Measurements from ENCODE around the gene DAGLA.

The DAGLA gene

DNA sequence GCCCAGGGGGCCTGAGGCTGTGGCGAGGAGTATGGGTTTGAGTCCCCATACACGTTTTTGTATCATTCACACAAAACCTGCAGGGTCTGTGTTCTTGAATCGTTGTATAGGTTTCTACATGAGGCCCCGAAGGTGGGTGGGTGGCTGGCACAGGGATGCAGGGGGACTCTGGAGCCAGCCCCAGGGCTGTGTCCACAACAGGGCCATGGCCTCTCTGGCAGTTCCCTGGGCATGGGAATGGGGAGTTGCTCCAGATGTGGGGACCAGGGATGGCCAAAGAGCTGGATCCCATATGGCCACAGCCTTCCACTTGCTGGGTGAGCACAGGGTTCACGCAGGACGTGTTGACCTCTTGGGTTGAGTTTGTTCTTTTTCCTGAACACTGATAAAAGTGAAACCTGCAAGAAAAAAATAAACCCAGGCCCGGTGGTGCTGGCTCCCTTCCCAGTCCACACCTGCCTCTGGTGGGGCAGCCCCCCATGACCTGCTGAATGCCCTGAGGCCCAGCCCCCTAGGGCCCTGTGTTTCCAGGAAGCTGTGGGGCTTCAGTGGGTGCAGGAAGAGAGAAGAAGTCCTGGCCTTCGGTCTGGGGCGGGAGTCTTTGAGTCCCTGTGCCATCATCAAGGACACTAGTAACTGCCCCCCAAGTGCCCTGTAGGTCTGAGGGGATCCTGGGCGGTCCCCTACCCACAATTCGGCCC is 88.3 kb downstream of the DAGLA start:
- no peak for FAIRE-seq

DNA sequence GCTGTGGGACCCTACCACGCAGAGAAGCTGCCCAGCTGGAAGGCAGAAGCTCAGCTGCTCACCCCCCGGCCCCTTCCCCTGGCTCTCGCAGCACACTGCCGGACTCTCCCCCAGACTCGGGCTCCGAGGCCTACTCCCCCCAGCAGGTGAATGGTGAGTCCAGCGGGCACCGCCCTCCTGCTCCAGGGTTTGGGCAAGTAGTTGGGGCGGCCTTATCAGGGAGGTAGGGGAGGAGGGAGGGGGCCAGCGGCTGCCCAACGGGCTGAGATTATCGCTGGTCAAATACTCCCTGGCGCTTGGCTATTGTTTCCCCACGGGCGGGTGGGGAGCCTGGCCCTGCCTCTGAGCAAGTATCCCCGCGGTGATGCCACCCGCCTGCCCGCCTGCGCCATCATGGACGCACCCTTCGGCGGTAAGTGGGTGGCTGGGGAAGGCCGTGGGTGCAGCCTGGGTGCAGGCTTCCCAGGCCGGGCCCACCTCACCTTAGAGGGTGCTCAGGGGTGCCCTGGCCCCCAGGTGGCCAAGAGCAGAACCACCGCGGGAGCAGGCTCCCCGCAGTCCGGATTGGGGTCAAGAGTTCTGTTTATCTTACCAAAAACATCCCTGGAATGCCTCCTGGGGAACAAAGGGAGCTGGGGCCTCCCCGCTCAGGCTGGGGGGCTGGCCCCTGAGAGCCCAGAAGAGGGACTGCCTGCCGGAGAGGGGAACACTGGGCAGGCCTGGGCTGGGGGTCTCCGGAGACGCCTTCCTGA is 89.2 kb downstream of the DAGLA start:
- no peak for FAIRE-seq

DNA sequence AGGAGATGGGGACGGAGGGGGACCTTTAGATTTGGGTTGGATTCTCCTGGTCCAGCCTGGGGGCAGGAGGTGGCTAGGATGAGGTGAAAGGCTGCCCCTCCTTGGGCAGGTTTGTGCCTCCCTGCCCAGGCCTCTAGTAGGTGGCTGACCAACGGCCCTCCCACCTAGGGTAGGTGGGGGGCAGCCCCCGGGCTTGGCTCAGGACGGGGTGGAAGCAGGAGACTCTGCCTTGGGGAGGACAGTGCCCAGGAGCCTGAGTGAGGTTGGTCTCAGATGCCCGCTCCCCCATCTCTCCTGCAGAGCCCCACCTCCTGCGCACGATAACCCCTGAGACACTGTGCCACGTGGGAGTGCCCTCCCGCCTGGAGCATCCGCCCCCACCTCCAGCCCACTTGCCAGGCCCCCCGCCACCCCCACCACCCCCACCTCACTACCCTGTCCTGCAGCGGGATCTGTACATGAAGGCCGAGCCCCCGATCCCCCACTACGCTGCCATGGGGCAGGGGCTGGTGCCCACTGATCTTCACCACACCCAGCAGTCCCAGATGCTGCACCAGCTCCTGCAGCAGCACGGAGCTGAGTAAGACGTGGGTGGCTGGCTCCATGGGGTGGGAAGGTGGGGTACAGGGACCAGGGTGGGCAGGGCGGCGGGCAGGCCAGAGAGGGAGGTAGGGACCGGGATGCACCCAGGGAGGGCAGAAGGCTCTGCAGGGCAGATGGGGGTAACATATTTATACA is 89.9 kb downstream of the DAGLA start:
- FAIRE-seq = no peak

DNA sequence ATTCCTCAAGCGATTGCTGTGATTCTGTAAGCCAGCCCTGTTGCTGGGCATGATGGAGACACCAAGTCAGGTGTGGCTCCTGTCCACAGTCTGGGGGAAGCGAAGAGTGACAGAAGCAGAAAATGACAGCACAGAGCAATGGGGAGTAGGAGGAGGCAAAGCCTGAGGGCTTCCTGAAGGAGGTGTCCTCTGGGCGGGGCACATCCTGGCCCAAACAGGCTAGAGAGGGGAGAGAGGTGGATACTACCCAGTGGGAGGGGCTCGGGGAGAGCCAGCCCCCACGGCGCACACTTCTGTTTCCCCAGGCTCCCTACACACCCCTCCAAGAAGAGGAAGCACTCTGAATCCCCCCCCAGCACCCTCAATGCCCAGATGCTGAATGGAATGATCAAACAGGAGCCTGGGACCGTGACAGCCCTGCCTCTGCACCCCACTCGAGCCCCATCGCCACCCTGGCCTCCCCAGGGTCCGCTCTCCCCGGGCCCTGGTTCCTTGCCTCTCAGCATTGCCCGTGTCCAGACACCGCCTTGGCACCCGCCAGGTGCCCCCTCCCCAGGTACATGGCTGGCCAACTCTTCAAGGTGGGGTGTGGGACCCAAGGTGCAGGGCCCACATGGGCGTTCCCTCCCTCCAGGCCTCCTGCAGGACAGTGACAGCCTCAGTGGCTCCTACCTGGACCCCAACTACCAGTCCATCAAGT is 91.2 kb downstream of the DAGLA start:
- no peak for FAIRE-seq

DNA sequence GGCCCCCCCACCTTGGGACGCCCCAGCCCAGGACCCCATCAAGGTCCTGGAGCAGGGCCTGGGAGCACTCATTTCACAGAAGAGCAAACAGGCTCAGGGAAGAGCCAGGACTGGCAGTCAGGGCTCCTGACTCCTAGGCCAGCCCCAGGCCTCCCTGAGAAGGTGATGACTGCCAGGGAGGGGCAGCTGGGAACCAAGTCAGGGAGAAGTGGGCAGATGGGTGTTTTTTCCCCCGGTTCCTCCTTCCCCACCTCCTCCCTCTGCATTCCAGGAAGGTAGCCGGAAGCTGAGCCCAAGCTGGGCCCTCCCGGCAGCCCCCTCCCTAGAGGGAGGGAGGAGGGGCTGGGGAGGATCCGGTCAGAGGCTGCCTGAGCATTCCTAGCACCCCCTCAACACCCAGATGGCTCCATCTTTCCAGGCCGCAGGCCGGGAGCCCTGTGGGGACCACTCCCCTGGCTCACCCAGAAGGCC is 91.8 kb downstream of the DAGLA start:
- no peak for FAIRE-seq

DNA sequence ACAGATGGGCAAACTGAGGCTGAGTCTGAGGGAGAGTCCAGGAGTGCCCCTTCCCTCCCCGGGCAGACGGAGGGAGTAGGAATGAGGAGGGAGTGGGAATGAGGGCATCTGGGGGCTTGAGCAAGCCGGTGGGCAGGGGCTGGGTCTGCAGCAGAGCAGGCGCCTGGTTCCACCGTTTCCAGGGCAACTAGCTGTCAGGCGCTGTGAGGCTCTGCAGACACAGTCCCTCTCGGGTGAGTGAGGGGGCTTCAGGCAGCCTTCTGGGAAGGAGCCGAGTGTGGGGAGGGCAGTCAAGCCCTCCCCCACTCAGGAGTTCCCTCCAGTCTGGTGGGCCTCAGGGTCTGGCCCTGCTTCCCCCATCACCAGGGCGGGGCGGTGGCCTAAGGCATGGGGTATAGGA is 93.2 kb downstream of the DAGLA start:
- no peak for FAIRE-seq

DNA sequence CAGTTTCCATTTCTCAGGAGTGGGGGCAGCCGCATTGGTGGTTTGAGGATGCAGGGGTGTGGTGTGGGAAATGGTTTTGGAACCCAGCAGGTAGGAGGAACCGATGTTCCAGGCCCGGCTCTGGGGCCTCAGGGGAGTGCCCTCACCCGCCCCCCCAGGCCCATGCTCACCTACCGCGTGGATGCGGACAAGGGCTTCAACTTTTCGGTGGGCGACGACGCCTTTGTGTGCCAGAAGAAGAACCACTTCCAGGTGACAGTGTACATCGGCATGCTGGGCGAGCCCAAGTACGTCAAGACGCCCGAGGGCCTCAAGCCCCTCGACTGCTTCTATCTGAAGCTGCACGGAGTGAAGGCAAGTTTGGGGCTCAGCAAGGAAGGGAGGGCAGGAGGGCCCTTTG is 93.6 kb downstream of the DAGLA start:
- no peak for FAIRE-seq

DNA sequence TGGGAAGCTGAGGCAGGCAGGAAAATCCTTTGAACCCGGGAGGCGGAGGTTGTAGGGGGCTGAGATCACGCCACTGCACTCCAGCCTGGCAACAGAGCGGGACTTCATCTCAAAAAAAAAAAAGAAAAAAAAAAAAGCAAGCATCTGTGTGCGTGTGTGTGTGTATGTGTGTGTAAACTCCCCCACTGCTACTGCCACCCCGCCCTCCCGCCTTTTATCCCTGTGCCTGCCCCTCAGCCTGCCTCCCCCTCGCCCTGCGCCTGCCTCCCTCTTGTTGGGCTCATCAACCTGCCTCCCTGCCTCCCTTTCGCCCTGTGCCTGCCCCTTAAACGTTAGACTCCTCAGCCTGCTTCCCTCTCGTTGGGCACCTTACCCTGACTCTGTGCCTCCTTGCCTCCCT is 94.2 kb downstream of the DAGLA start:
- no peak for FAIRE-seq

DNA sequence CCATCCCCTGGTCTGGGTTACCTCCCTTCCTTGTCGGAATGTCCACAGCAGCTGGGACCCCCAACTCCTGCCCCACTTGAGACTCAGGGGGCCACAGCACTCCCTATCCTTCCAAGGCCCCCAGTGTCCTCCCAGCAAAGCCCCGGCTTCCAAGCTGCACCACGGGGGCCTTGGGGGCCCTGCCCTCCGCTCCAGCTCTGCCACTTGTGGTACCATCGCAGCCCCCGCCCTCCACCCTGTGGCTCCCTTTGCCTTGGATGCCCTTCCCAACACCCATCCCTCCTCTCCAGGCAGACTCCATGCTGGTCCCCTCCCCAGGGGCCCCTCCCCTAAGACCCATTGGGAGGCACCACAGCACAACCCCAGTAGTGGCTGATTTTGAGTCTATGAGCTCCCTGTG is 94.9 kb downstream of the DAGLA start:
- FAIRE-seq = no peak

DNA sequence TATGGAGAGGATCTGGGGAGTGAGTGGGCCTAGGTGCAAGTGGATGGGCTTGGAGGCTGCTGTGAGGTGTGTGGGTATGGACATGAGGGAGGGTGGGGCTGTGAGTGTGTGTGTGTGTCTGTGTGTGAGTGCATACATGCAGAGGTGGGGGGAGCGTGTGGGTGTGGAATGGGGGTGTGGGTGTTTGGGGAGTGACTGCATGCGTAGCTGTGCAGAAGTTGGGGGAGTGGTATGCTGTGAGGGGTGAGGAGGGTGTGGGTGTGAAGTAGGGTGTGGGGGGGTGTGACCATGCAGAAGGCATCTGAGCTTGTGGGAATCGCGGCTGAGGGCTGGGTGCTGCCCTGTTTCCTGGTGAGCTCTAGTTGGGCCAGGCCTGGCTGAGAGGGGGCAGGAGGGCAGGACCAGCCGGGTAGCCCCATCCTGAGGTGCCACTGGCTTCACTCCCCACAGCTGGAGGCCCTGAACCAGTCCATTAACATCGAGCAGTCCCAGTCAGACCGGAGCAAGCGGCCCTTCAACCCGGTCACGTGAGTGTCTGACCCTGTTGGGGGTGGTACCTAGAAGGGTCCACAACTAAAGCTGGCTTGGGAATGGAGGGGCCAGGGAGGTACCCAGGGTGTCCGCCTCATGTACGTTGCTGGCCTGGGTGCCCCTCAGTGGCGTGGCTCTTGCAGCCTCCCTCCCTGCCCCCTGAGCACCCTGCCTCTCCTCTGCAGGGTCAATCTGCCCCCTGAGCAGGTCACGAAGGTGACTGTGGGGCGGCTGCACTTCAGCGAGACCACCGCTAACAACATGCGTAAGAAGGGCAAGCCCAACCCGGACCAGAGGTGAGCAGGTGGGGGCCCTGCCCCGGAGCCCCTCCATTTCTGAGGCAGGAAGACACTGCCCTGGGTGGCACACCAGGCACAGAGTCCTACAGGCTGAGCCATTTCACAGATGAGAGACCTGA is 95.7 kb downstream of the DAGLA start:
- no peak for FAIRE-seq

DNA sequence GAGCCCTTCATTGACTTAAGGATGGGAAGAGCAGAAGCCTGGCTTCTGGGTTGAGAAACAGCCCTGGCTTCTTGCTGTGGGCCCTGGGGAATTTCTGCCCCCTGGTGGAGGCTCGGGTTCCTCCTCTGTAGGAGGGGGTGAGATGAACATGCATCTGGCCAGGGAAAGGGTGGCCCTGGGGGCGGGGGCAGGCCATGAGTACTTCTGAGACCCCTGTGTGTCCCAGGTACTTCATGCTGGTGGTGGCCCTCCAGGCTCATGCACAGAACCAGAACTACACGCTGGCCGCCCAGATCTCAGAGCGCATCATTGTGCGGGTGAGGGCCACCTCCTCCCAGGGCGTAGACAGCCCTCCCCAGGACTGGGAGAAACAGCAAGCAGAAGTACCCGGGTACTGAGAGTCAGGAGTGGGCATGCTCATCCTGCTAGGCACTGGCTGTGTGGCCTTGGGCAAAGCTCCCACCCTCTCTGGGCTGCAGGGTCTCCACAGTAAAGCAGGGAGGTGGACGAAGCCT is 96.4 kb downstream of the DAGLA start:
- peak; percentile 15 for FAIRE-seq

DNA sequence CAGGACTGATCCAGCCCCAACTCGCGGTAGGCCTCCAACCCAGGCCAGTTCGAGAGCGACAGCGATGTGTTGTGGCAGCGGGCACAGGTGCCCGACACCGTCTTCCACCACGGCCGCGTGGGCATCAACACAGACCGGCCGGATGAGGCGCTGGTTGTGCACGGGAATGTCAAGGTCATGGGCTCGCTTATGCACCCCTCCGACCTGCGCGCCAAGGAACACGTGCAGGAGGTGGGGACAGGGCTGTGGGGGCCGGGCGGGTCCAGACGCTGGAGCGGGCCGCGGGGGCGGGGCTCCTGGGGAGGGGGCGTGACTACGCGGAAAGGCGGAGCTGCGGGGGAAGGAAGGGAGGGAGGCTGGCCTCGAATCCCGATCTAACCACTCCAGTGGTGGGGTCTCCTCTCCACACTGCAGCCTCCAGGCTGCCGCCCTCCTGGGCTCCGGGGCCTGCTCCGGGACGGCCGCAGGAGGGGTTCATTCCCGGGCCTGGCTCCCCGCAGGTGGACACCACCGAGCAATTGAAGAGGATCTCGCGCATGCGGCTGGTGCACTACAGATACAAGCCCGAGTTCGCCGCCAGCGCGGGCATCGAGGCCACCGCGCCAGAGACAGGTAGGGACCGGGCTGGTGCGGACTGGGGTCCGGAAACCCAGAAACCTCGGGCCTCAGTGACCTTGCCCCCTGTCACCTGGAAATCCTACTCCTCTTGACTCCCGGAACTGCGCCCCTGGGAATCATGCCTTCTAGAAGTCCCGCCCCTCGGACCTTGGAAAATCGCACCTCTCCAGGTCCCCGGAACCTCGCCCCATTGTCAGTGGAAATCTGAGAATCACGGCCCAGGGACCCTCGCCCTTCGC is 97.3 kb downstream of the DAGLA start:
- FAIRE-seq = no peak

DNA sequence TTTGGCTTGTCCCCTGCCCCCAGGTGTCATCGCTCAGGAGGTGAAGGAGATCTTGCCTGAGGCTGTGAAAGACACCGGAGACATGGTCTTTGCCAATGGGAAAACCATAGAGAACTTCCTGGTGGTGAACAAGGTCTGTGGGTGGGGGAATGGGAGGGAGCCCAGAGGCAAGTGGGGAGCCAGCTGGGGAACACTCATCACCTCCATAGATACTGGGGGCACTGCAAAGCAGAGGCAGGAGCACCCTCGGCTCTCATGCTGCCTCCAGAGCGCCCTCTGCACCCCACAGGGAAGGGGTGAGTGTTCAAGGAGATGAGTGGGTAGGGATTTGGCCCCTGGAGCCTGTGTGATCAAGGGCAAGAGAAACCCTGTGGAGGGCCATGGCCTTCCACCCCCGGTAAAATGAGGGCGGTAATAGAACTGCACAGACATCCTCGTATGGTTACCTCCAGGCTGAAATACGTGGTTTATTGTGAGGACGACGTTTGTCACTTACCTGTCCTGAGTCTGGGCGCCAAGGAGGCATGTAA is 98.2 kb downstream of the DAGLA start:
- FAIRE-seq = no peak

DNA sequence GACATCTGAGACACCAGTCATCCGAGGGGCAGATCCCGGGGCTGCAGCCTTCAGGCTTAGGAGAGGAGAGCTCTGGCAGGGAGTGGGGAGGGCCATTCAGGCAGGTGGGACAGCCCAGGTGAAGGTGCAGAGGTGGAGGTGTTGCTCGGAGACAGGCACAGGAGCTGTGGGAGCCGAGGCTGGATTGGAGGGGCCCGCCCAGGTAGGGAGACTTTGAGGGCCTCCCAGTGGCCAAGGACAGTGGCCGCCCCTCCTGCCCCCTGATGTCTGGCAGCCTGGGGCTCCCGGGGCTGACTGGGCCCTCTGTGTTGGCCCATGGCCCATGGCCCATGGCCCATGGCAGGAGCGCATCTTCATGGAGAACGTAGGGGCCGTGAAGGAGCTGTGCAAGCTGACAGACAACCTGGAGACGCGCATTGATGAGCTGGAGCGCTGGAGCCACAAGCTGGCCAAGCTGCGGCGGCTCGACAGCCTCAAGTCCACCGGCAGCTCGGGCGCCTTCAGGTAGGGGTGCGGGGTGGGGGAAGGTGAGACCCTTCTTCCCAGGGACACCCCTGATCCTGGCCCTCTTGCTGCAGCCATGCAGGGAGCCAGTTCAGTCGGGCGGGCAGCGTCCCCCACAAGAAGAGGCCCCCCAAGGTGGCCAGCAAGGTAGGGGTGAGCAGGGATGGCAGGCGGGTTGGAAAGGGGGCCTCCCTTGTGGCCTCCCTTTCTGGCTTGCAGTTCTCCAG is 98.9 kb downstream of the DAGLA start:
- no peak for FAIRE-seq

DNA sequence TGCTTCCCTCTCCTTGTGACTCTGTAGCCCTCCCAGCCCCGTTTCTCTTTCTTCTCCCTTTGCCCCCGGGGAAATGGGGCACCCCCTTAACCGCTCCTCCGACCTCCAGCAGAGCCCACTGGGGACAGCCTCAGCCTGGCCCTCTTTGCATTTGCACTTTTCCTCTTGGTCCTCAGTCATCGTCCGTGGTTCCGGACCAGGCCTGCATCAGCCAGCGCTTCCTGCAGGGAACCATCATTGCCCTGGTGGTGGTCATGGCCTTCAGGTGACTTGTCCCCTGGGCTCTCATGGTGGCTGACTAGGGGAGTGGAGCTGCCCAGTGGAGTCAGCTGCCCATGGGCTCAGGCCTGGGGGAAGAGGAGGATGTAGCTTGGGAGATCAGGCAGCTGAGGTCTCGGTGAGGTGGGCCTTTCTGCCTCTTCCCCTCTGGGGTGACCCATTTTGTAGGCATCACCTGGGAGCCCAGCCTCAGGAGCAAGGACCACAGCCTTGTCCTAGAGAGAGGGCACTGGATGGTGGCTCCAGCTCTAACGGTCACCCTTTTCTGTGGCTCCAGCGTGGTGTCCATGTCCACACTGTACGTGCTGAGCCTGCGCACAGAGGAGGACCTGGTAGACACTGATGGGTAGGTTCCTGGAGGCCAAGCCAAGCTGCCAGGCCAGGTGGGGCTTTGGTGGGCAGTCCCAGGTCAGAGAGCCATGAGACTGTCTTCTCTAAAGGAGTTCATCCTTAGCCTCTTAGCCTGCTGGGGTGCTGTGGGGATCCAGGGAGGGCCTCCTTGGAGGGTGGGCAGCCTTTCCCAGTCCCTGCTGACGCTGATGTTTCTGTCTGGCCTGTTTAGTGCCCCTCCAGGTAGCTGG is 99.7 kb downstream of the DAGLA start:
- FAIRE-seq = no peak

DNA sequence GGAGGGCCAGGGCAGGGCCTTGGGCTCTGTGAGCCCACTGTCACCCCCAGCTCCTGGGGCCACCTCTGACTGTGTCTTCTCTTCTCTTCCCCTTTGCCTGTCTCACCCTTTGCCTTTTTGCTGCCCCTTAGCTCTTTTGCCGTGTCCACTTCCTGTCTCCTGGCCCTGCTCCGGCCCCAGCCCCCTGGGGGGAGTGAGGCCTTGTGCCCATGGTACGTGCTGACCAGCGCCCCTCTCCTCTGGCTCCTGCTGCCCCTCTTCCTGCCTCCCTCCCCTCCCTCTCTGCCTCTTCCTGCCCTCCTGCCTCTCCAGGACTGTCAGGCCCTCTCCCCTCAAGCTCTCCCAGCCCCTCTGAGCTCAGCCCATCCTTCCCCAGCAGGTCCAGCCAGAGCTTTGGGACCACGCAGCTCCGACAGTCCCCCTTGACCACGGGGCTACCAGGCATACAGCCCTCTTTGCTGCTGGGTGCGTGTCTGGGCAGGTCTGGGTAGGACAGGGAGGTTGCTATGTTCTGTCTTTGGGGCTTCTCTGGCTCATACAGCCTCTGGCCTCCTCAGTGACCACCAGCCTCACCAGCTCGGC is 100.5 kb downstream of the DAGLA start:
- no peak for FAIRE-seq

DNA sequence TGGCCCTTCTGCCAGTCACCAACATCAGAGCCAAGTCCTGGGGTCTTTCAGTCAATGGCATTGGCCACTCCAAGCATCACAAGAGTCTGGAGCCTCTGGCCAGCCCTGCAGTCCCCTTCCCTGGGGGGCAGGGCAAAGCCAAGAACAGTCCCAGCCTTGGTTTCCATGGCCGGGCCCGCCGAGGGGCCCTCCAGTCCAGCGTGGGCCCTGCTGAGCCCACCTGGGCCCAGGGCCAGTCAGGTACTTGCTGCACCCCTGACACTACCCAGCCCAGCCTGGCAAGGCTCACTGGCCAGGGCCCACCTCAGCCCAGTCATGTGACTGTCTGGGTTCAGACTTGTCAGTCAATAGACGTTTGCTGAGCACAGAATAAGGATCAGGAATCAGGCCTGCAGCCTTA is 101.4 kb downstream of the DAGLA start:
- FAIRE-seq = no peak

DNA sequence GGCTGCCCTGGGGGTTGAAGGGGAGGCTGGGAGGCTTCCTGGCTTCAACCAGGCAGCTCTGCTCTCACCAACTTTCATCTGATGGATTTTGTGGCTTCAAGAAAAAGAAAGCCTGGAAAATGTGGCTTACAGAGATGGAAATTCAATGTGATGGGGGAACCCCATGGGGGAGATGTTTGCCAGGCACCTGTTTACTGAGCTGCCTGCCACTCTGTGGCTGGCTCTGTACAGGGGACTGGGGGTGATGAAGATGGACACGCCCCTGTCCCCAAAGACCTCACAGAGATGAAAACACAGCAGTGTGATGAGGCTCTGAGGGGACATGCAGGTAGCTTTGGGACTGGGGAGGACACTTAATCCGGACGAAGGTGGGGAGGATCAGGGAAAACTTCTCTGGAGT is 102.1 kb downstream of the DAGLA start:
- FAIRE-seq = no peak
